ENCODE measurements around the gene BCL11A.

The BCL11A gene

GRCh38 chr2:60410456-60411146 lies 142.9 kb downstream of the BCL11A start:
- H3K27ac Mint-ChIP-seq: peak overlapping the region; percentile 38
- H3K27me3 Mint-ChIP-seq: no peaks in the 10 kb centered on the region
- H3K4me1 Mint-ChIP-seq: peaks cover 67% of the 10 kb centered on the region
- H3K36me3 Mint-ChIP-seq: no peaks in the 10 kb centered on the region
- H3K4me3 Mint-ChIP-seq: no peak overlapping the region
- H3K9me3 Mint-ChIP-seq: peaks cover 3% of the 10 kb centered on the region
- ATAC-seq: no peak

- no peak overlapping the region for H3K4me3 Mint-ChIP-seq
- no peaks in the 10 kb centered on the region for H3K36me3 Mint-ChIP-seq
- no peaks in the 10 kb centered on the region for H3K9me3 Mint-ChIP-seq
- H3K27me3 Mint-ChIP-seq: no peaks in the 10 kb centered on the region
- H3K4me1 Mint-ChIP-seq: peaks cover 68% of the 10 kb centered on the region
- ATAC-seq: no peak
- peak overlapping the region; percentile 38 for H3K27ac Mint-ChIP-seq
These were observed 144.0 kb downstream of the BCL11A start for GRCh38 chr2:60409531-60409871.

GRCh38 chr2:60408811-60409530 lies 144.5 kb downstream of the BCL11A start:
- Mint-ChIP-seq H3K27me3 (no peaks in the 10 kb centered on the region), H3K4me1 (peaks cover 67% of the 10 kb centered on the region), H3K9me3 (no peaks in the 10 kb centered on the region), H3K36me3 (no peaks in the 10 kb centered on the region), H3K27ac (no peak overlapping the region), H3K4me3 (no peak overlapping the region)
- ATAC-seq: no peak

GRCh38 chr2:60408207-60408606 lies 145.2 kb downstream of the BCL11A start:
- H3K27me3 Mint-ChIP-seq: no peaks in the 10 kb centered on the region
- H3K4me3 Mint-ChIP-seq: no peak overlapping the region
- ATAC-seq: no peak
- no peaks in the 10 kb centered on the region for H3K36me3 Mint-ChIP-seq
- H3K27ac Mint-ChIP-seq: peak overlapping the region; percentile 13
- no peaks in the 10 kb centered on the region for H3K9me3 Mint-ChIP-seq
- H3K4me1 Mint-ChIP-seq: peaks cover 60% of the 10 kb centered on the region

- Mint-ChIP-seq H3K4me3 (no peak overlapping the region), H3K9me3 (no peaks in the 10 kb centered on the region), H3K4me1 (peaks cover 51% of the 10 kb centered on the region), H3K27ac (peak overlapping the region; percentile 13), H3K36me3 (no peaks in the 10 kb centered on the region), H3K27me3 (no peaks in the 10 kb centered on the region)
- no peak for ATAC-seq
These were observed 146.1 kb downstream of the BCL11A start for GRCh38 chr2:60407398-60407797.

GRCh38 chr2:60406192-60406591 lies 147.3 kb downstream of the BCL11A start:
- no peak for ATAC-seq
- Mint-ChIP-seq H3K9me3 (no peaks in the 10 kb centered on the region), H3K4me3 (no peak overlapping the region), H3K27me3 (no peaks in the 10 kb centered on the region), H3K36me3 (no peaks in the 10 kb centered on the region), H3K27ac (peak overlapping the region; percentile 23), H3K4me1 (peaks cover 42% of the 10 kb centered on the region)

GRCh38 chr2:60405271-60405919 lies 148.1 kb downstream of the BCL11A start:
- Mint-ChIP-seq H3K27me3 (no peaks in the 10 kb centered on the region), H3K9me3 (no peaks in the 10 kb centered on the region), H3K4me3 (no peak overlapping the region), H3K27ac (peak overlapping the region; percentile 52), H3K36me3 (no peaks in the 10 kb centered on the region), H3K4me1 (peaks cover 50% of the 10 kb centered on the region)
- no peak for ATAC-seq

Data from stimulated activated memory B cell treated with anti-CD40 and anti-IgM and Interleukin-4, amounts not matched to agents 10 μg/mL and 1 μg/mL and 100 μg/mL, for 72 hours (primary cell).